ENCODE measurements around the gene RBCK1. TPM values are rescaled to one million over a fixed set of nuclear protein-coding genes. Genes with fewer than 3 reads are reported as not detected.

Gene RBCK1
- total and polyA plus RNA-seq, 9 of the 15 experiments (the other 6 are each of a cell fraction or from before 2014, with no cell fraction given): 5.9 to 59.3 (median 26.5) TPM

DNA sequence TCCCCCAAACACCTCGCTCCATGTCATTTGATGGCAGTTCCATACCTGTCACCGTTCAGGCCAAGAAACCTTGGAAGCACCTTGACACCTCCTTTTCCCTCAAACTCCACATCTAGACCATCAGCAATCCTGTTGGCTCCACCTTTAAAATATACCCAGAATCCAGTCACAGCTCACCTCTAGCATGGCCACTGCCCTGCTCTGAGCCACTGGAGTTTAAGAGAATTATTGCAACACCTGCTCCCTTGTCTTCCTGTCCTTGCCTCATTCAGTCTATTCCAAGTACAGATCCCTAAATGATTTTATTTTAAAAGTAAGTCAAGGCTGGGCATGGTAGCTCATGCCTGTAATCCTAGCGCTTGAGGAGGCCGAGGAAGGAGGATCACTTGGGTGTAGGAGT, 39.2 kb upstream of the RBCK1 start (continued):
- peak; percentile 20; the same call in 1 of the 2 replicates for TF ChIP-seq NFRKB (IDR thresholded peaks at IDR 0.05; ENCODE audit: low read depth)
- TF ChIP-seq ZNF224 (CRISPR knock-in tag; IDR thresholded peaks at IDR 0.05): no peak
- no peak for TF ChIP-seq ZNF239 (CRISPR knock-in tag; IDR thresholded peaks at IDR 0.05)
- TF ChIP-seq ZNF23 (CRISPR knock-in tag; IDR thresholded peaks at IDR 0.05): no peak
- TF ChIP-seq RBM15 (IDR thresholded peaks at IDR 0.05; ENCODE audit: insufficient read depth, low read length): no peak
- no peak for TF ChIP-seq CTBP1 (IDR thresholded peaks at IDR 0.05; ENCODE audit: borderline replicate concordance)
- no peak for TF ChIP-seq MYC (IDR thresholded peaks at IDR 0.05; ENCODE audit: low read depth, low read length)
- 0 out of 2 replicates have a peak, but pooled peaks have one; percentile 43 for TF ChIP-seq MYC (CRISPR knock-in tag; IDR thresholded peaks at IDR 0.05; ENCODE audit: borderline replicate concordance, low read depth)
- TF ChIP-seq SREBF1 (IDR thresholded peaks at IDR 0.05; ENCODE audit: borderline replicate concordance, low read depth, low read length): no peak
- TF ChIP-seq, protein P1, sequence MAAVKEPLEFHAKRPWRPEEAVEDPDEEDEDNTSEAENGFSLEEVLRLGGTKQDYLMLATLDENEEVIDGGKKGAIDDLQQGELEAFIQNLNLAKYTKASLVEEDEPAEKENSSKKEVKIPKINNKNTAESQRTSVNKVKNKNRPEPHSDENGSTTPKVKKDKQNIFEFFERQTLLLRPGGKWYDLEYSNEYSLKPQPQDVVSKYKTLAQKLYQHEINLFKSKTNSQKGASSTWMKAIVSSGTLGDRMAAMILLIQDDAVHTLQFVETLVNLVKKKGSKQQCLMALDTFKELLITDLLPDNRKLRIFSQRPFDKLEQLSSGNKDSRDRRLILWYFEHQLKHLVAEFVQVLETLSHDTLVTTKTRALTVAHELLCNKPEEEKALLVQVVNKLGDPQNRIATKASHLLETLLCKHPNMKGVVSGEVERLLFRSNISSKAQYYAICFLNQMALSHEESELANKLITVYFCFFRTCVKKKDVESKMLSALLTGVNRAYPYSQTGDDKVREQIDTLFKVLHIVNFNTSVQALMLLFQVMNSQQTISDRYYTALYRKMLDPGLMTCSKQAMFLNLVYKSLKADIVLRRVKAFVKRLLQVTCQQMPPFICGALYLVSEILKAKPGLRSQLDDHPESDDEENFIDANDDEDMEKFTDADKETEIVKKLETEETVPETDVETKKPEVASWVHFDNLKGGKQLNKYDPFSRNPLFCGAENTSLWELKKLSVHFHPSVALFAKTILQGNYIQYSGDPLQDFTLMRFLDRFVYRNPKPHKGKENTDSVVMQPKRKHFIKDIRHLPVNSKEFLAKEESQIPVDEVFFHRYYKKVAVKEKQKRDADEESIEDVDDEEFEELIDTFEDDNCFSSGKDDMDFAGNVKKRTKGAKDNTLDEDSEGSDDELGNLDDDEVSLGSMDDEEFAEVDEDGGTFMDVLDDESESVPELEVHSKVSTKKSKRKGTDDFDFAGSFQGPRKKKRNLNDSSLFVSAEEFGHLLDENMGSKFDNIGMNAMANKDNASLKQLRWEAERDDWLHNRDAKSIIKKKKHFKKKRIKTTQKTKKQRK (IDR thresholded peaks at IDR 0.05; ENCODE audit: borderline replicate concordance, low read depth, low read length): no peak
